ENCODE measurements around the gene SWT1.
A peak's percentile ranks its signal among the peaks of the same experiment; 100 is the strongest.
"Not testable (repeated sequence)": the region's sequence is repeated elsewhere in the genome, so short reads cannot be mapped to it uniquely, and the experiment has no call there.

Gene SWT1

DNA sequence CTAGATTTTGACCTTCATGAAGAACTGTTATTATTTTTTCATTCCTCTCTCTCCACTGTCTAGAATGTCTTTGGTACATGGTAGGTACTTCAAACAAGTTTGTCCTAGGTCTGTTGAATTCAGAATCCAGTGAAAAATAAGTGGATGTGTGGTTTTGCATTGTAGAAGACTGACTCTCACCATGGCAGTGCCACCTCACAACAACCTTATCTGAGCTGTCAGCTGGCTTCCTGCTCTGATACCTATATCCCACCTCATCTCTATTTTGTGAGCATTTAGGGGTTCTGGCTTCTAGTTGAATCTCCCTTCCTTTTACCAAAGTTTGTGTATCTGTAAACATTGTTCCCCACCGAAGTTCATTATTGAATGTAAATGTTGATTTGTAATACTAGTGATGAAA is 9.1 kb downstream of the SWT1 start:
- no peak for DNase-seq (ENCODE audit: low read depth in 2 of 2)

DNA sequence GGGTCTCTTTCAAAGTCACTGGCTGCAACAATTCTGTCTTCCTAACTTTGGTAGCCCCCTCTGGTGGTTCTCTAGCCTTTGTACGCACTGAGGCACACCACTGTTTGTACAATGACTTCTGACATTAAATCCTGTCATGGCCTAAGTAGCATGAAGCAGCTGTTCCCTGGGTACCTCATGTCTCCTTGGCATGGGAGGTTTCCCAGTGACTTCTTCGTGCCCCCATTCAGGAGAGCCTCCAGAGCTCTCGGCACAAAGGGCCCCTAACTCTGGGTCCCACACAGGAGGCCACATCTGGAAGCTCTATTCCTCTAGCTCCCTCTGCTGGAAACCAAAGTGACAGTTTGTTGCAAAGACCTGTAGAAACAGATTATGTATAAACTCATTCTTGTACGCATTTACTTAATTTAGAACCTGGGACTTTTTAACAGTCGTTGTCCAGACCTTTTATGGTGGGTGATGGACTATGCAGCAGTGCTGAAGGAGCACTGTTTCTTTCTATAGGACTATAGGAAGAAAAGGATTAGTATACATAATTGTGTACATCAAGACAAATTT is 13.4 kb downstream of the SWT1 start:
- no peak for DNase-seq (ENCODE audit: low read depth in 2 of 2)

DNA sequence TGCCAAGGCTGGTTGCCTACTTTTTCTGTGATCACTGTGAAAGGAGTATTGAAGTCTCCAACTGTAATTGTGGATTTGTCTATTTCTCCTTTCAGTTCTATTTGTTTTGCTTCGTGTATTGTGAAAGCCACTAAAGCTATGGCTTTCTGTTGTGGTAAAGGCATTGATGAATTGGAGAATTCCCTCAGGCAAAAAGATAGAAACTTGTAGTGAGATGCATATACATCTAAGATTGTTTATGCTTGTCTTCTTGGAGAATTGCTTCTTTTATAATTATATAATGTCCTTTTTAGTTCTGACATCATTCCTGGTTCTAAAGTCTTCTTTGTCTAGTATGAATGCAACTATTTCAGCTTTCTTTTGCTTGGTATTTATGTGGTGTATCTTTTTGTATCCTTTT is 36.8 kb downstream of the SWT1 start:
- DNase-seq (ENCODE audit: low read depth in 2 of 2) = no peak

DNA sequence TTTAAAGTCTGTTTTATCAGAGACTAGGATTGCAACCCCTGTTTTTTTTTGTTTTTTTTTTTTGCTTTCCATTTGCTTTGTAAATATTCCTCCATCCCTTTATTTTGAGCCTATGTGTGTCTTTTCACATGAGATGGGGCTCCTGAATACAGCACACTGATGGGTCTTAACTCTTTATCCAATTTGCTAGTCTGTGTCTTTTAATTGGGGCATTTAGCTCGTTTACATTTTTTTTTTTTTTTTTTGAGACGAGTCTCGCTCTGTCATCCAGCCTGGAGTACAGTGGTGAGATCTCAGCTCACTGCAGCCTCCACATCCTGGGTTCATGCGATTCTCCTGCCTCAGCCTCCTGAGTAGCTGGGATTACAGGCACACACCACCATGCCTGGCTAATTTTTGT is 41.7 kb downstream of the SWT1 start:
- not testable (repeated sequence) for DNase-seq (ENCODE audit: low read depth in 2 of 2)

DNA sequence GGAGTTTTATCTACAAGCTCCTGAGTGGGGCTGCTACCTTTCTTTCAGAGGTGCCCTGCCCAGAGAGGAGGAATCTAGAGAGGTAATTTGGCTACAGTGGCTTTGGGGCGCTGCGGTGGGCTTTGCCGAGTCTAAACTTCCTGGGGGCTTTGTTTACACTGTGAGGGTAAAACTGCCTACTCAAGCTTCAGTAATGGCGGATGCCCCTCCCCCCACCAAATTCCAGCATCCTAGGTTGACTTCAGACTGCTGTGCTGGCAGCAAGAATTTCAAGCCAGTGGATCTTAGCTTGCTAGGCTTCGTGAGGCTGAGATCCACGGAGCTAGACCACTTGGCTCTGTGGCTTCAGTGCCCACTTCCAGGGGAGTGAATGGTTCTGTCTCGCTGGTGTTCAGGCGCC is 43.9 kb downstream of the SWT1 start:
- DNase-seq (ENCODE audit: low read depth in 2 of 2) = no peak

- no peak for DNase-seq (ENCODE audit: low read depth in 2 of 2)
Observed at GRCh38 chr1:185207170-185207569, 50.2 kb downstream of the SWT1 start.

- DNase-seq (ENCODE audit: low read depth in 2 of 2) = no peak
Observed at GRCh38 chr1:185207980-185208602, 51.1 kb downstream of the SWT1 start.

DNA sequence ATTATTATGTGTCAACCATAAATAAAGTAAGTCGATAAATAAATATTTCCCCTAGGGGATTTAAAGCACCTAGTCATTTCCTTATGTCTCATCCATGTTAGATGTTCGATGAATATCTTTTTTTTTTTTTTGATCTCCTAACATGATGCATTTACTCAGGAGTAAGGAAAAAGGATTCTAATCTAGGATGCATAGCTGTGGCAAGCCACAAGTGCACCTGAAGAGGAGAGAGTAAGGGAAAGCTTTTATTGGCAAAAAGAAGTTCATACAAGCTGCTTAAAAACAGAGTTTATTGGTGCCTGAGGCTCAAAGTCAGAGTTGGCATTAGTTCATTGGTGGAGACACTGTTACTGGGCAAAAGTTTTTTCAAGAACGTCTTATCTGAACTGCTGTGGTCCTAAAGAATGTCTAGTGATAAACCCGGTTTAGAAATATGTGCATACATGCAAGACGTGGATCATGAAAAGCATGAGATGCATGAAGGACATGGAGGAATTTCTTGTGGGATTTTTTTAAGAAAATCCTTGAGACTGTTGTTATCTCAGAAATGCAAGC is 51.7 kb downstream of the SWT1 start:
- no peak for DNase-seq (ENCODE audit: low read depth in 2 of 2)

DNA sequence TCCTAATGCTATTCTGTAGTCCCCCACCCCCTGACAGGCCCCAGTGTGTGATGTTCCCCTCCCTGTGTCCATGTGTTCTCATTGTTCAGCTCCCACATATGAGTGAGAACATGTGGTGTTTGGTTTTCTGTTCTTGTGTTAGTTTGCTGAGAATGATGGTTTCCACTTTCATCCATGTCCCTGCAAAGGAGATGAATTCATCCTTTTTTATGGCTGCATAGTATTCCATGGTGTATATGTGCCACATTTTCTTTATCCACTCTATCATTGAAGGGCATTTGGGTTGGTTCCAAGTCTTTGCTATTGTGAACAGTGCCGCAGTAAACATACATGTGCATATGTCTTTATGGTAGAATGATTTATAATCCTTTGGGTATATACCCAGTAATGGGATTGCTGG is 52.4 kb downstream of the SWT1 start:
- not testable (repeated sequence) for DNase-seq (ENCODE audit: low read depth in 2 of 2)

DNA sequence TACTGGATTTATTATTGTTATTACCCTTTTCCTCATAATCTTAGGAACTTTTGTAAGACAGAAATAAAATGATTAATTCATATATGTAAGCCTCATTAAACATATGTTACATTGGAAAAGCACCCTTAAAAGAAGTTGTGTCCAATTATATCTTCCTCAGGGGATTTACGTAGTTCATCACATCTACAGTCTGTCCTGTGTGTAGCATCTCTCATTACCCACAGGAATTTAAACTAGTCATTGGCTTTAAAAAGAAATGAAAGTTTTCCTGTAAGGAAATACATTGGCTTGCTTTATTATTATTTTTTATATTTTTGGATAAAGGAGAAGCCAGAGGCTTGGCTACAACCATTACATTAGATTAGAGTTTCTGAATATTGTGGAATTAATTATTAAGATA is 56.1 kb downstream of the SWT1 start:
- DNase-seq (ENCODE audit: low read depth in 2 of 2) = no peak

DNA sequence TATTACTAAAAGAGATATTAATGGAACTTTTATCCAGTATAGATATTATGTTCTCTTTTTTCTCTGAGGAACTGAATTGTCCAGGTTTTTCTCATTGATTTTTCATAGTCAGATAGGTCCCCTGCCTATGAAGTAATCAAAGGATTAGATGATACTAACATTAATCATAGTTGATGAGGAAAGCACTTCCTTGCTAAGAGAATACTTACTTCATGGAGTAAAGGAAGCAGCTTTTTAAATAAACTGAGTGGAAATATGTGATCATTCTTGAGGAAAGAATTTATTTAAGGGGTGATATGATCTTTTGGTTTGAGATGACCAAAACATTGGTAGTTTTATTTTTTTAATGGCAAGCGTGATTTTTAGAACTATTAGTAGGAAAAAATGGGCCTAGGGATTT is 58.9 kb downstream of the SWT1 start:
- no peak for DNase-seq (ENCODE audit: low read depth in 2 of 2)

DNA sequence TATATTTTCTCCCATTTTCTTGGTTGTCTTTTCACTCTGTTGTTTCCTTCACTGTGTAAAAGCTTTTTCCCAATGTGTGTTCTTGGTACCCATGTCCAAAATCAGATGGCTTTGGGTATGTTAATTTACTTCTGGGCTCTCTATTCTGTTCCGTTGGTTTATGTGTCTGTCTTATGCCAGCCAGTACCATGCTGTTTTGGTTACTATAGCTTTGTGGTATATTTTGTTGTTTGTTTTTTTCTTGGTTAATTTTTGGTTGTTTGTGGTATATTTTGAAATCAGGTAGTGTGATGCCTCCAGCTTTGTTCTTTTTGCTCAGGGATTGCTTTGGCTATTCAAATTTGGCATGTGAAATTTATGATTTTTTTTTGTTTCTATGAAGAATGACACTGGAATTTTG is 67.2 kb downstream of the SWT1 start:
- DNase-seq (ENCODE audit: low read depth in 2 of 2) = no peak

DNA sequence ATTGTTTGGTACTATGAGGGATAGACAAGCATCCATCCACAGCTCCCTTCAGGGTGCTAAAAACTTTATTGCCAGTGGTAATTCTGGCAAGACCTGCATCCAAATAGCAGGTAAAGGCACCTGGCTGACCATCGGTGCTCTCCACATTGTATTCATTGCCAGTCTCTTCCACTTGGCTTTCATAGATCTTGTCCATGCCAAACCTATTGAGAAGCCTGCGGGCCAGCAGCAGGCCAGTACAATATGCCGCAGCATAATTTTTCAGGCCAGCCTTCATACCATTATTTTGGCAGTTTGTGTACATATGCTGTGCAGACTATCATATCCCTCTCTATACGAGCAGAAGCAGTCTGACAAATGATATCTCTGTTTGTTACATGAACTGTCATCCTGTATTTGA is 70.2 kb downstream of the SWT1 start:
- no peak for DNase-seq (ENCODE audit: low read depth in 2 of 2)

DNA sequence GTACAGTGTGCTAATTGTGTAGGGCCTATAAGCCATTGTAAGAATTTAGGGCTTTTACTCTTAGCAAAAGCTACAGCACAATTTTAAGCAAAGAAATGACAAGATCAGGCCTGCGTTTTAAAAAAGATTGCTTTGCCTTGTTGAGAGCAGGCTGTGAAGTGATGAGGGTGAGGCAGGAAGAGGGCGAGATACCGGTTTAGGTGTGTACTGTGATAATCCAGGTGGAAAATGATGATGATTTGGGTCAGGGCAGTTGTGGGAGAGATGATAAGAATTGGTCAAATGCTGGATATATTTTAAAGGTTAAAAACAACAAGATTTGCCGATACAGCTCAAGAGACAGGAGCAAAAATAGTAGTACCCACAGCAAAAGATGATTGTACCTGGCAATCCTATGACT is 72.0 kb downstream of the SWT1 start:
- DNase-seq (ENCODE audit: low read depth in 2 of 2) = no peak

DNA sequence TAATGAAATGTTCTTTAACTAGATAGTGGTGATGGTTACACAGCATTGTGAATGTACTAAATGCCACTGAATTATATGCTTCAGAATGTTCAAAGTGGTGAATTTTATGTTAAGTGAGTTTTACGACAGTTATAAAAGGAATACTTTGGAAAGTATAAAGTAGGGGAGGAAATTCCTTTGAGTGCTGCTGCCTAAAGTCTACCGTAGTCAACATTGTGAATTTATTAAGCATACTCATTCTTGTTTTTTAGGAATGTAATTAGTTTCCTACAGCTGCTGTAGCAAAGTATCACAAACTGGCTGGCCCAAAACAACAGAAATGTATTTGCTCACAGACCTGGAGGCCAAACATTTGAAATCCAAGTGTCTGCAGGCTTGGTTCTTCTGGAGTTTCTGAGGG is 73.0 kb downstream of the SWT1 start:
- no peak for DNase-seq (ENCODE audit: low read depth in 2 of 2)

DNA sequence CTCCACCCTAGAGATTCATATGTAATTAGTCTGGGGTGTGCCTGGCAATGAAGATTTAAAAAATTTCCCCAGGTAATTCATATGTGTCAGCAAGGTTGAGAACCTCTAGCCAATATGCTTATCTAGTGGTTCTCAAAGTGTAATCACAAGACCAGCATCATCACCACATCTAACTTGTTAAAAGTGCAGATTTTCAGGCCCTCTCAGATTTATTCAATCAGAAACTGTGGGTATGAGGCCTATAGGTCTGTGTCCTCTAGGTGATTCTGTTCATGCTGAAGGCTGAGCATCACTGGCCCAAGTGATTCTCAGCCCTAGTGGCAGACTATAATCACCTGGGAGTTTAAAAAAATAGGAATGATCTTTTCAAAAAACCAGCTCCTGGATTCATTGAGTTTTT is 75.9 kb downstream of the SWT1 start:
- DNase-seq (ENCODE audit: low read depth in 2 of 2) = no peak

DNA sequence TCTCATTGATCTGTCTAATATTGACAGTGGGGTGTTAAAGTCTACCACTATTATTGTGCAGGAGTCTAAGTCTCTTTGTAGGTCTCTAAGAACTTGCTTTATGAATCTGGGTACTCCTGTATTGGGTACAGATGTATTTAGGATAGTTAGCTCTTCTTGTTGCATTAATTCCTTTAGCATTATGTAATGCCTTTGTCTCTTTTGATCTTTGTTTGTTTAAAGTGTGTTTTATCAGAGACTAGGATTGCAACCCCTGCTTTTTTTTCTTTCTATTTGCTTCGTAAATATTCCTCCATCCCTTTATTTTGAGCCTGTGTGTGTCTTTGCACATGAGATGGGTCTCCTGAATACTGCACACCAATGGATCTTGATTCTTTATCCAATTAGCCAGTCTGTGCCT is 77.2 kb downstream of the SWT1 start:
- not testable (repeated sequence) for DNase-seq (ENCODE audit: low read depth in 2 of 2)

GRCh38 chr1:185237176-185237575 is 80.2 kb downstream of the SWT1 start:
- not testable (repeated sequence) for DNase-seq (ENCODE audit: low read depth in 2 of 2)

DNA sequence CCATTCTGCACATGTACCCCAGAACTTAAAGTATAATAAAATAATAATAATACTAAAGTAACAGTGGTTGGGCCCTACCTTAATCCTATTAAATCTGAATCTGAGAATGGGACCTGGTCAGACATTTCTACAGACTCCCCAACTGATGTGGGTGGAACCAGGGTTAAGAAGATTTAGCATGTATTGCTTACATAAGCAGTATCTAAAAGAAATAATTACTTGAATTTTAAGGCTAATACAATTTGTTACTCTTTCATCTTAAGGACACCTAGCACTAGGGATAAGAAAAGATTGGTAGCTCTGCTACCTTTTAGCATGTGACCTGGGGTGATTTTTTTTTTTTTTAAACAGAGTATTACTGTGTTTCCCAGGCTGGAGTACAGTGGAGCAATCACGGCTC is 80.7 kb downstream of the SWT1 start:
- DNase-seq (ENCODE audit: low read depth in 2 of 2) = no peak

DNA sequence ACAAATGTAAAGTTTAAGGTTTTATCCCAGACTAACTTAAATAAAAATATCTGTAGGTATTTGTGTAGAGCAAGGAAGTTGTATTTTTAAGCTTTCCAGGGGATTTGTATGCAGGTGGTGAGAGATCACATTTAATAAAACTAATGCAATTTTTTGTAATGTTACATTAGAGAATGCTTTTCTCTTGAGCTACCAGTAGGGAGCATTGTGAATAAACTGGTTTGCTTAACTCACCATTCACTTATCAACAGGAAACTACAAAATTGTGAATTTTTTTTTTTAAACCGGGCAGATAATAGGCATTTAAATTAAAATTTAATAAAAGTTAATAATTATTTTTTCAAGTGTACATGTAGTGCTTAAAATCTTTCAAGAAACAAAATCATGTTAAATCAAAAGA is 81.5 kb downstream of the SWT1 start:
- DNase-seq (ENCODE audit: low read depth in 2 of 2) = no peak

DNA sequence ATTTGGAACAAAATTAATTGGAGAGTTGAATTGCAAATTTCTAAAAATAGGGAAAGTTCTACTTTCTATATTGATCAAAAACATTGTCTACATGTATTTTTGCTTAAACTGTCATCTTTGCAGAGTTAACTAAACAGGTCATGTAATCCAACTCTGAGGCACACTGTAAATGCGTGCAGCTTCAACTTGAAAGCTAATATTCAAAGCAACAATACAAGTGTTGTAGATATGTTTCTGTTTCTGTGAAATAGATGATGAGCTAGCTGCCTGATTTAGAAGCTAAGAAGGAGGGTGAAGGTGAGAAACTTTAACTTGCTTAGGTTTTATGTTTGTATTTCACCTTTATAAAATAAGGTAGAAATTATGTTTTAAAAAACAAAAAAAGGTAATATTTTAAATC is 82.9 kb downstream of the SWT1 start:
- DNase-seq (ENCODE audit: low read depth in 2 of 2) = no peak

DNA sequence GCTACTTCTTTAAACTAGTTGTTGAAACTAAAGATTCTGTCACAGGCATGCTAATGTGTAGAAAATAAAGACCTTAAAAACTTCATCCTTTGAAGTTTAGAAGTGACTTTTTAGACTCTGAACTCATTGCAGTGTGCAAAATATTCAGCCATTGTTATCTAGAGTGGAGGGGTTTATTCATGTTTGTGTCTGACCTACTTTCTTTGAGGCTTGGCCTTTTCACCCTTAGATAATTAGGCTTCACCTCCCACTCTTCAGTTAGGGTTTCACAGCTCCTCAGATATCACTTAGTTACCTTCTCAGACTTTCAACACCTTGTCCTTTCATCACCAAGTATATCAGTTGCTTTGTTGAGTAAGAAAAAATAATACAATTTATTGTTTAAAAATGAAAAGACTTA is 84.2 kb downstream of the SWT1 start:
- DNase-seq (ENCODE audit: low read depth in 2 of 2) = no peak

DNA sequence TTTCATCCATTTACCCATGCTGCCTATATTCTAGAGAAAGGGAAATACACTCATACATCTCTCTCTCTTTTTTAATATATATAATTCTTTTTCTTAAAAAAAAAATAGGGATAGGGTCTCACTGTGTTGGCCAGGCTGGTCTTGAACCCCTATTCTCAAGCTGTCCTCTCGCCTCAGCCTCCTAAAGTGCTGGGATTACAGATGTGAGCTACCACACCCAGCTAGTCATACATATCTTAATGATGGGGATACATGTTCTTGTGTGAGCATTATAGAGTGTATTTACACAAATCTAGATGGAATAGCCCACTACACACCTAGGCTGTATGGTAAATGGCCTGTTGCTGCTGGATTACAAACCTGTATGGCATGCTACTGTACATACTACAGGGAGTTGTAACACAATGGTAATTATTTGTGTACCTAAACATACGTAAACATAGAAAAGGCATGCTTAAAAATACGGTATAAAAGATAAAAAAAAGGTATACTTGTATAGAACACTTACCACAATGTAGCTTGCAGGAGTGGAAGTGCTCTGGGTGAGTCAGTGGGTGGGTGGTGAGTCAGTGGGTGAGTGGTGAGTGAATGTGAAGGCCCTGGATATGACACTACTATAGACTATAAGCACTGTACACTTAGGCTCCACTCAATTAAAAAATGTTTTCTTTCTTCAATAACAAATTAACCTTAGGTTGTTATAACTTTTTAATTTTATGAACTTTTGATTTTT is 87.2 kb downstream of the SWT1 start:
- peak; percentile 12 to 14 for DNase-seq (ENCODE audit: low read depth in 2 of 2)

All from stimulated activated CD8-positive, alpha-beta memory T cell treated with anti-CD3 and anti-CD28 coated beads, Interleukin-2, amount 100 ng/mL, for 1 hour (primary cell).